Subcutaneous adipose tissue (tissue), 4 donors: Measurements from ENCODE around the gene CMTM1. TPM values are rescaled to one million over a fixed set of nuclear protein-coding genes. Genes with fewer than 3 reads are reported as not detected.

Experiments used
- total RNA-seq, 4 donors: library from RNA; depleted of rRNA; stranded (reverse); fragments of >200 nt; gene quantifications; one replicate each; pipeline ENCODE4 v1.1.0, GENCODE V29; 2016
- TF ChIP-seq, protein P1 (sequence below): fragments of 450-650 bp; IDR thresholded peaks from one replicate; pipeline ENCODE4 v1.5.1; 2016; ENCODE audit warnings: low read depth, mild to moderate bottlenecking, control low read depth, antibody characterized with exemption, moderate library complexity

CMTM1 gene
- total RNA-seq, 4 donors from 2014 or later: 0.66 to 2.2 (median 0.82) TPM; not detected in 1

DNA sequence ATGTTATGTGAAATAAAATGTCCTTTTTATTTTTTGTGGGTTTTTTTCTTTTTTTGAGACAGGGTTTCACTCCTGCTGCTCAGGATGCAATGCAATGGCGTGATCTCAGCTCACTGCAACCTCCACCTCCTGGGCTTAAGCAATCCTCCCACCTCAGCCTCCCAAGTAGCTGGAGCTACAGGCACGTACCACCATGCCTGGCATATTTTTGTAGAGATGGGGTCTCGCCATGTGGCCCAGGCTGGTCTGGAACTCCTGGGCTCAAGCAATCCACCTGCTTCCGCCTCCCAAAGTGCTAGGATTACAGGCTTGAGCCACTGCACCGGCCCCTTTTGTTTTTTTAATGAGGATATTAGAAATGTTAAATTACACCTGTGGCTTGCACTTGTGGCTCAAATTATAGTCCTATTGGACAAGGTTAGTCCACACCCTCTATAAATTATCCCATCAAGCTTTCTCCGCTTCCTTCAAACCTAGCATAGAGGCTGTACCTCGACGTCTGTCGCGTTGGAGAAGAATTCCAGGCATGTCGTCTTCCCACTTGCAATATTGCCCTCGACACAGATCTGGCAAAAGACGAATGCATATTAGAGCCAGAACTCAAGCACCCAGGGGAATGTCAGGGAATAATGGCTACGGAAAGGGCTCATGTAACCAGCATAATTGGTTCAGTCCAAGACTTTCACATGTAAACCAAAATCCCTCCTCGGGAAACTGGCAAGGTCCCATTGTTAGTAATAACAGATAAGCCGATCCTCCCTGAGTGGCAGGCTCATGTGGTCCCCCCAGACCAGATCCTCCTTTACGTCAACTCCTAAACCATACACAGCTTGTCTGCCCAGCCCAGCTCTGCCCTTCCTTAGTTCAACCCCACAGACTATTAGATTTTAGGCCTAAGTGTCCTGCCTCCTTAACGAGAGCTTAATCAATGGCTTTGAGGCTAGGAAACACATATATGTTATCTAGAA is 24.6 kb upstream of the CMTM1 start:
- TF ChIP-seq, protein P1, sequence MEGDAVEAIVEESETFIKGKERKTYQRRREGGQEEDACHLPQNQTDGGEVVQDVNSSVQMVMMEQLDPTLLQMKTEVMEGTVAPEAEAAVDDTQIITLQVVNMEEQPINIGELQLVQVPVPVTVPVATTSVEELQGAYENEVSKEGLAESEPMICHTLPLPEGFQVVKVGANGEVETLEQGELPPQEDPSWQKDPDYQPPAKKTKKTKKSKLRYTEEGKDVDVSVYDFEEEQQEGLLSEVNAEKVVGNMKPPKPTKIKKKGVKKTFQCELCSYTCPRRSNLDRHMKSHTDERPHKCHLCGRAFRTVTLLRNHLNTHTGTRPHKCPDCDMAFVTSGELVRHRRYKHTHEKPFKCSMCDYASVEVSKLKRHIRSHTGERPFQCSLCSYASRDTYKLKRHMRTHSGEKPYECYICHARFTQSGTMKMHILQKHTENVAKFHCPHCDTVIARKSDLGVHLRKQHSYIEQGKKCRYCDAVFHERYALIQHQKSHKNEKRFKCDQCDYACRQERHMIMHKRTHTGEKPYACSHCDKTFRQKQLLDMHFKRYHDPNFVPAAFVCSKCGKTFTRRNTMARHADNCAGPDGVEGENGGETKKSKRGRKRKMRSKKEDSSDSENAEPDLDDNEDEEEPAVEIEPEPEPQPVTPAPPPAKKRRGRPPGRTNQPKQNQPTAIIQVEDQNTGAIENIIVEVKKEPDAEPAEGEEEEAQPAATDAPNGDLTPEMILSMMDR: no peak

DNA sequence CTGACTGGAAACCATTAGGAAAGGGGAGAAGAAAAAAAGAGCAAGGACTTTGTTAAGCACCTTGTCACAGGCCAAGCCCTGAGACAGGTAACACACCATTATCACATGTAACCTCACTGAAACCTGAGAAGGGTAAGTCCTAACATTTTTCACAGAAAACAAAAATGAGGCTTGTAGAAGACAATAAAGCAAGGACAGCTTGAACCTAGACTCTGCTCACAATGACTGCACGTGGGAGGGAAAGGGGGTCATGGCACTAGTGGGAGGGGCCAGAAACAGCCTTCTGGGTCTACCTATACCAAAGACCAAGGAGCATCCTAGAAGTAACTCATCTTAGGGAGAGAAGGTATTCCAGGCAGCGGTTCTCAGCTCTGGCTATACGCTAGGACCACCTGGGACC is 23.8 kb upstream of the CMTM1 start:
- TF ChIP-seq, protein P1: no peak

DNA sequence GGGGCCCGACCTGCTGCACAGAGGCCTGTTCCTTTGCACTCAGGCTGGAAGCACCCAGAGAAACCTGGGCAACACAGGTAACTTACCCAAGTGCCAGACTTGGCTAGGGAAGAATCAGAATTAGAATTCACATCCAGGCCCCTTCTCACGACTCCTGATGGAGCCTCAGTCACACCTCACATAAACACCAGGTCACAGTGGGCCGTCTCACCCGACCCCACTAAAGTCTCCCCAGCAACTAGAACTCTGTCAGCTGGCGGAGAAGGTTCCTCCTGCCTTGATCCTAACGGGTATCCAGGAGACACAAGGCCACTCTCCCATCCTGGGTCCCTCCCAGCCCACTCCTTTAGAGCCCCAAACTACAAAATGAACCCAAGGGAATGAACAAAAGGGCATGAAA is 22.7 kb upstream of the CMTM1 start:
- TF ChIP-seq, protein P1: no peak

DNA sequence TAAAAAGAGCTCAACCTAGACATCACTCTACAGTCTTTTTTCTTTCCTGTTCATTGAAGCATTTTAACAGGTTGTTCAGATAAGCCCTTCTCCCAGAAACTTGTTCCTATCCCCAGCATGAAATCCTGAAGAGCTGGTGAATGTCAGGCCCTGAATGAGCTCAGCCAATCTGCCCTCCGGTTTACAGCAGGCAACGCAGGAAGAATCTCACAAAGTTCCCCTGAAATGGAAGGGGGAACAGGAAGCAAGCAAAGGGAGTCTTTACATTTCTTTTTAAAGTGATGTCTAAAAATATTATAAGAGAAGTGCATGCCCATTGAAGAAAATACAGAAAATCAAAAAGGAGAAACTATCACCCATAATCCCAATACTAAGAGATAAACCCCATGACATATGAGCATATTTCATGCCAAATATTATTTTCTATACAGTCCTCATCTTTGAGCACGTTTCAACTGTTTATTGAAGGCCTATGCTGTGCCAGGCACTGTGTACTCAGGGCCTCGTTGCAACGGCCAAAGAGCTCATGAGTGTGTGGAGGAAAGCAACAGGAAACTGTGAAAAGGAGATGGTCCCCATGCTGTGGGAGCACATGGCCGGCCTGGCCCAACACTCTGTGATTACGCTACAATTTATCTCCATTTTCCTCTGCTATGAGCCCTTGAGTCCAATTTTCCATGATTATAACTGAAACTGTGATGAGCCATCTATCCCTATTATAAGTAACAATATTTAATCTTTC is 22.1 kb upstream of the CMTM1 start:
- TF ChIP-seq, protein P1: no peak

DNA sequence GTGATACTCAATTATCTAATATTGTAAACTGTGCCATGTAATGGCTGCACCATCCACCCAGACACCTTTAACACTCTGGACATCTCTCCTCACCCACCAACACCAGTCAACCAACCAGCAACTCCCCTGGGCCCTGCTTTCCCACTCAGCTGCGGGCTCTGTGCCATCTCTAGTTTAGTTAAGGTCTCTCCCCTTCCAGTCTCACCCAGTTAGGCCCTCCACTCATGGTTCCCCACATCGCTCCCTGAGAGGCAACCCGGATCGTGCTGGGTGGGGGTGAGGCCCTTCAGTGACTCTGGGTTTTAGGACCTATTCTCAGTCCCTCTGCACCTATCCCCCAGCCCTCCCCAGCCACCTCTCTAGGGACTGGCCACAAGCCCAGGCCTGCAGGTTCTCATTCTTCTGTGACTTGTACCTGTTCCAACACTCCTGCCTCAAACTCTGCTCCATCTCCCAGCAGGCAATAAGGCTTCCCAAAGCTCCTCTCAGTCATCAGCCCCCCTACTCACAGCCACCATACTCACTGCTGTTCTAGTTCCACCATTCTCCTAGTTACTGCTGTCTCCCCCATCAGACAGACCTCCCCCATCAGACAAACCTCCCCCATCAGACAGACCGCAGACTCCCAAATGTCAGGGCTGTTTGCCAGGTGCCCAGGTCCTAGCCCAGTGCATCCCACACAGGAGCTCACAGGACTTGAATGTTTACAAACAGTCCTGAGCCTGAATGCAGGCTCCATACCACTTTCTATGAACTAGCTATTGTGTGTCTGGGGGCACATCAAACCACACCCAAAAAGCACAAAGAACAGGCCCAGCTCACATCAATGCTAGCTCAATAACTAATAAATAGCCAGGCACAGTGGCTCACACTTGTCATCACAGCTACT is 18.9 kb upstream of the CMTM1 start:
- TF ChIP-seq, protein P1: no peak

DNA sequence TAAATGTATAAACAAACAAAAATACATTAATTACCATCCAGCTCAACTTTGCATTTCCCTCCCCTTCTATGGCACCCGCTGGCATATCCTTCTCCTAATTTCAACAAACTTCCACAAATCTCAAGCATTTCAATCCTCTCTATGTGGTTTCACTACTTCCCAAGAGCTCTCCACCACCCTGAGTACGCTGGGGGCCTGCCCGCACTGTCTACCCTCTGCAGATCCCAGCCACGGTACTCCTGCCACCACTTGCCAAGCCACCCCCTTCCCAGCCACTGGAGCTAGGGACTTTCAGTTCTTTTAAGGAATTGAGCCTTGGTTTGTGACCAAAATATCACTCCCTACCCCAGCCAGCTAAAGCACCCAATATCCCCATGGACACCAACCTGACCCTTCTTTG is 18.2 kb upstream of the CMTM1 start:
- TF ChIP-seq, protein P1: no peak
